ENCODE measurements around the gene ELAVL3. TPM values are rescaled to one million over a fixed set of nuclear protein-coding genes. Genes with fewer than 3 reads are reported as not detected.
A peak's percentile ranks its signal among the peaks of the same experiment; 100 is the strongest.

ELAVL3 gene
- total RNA-seq, 1 experiment from 2014 or later: not detected

DNA sequence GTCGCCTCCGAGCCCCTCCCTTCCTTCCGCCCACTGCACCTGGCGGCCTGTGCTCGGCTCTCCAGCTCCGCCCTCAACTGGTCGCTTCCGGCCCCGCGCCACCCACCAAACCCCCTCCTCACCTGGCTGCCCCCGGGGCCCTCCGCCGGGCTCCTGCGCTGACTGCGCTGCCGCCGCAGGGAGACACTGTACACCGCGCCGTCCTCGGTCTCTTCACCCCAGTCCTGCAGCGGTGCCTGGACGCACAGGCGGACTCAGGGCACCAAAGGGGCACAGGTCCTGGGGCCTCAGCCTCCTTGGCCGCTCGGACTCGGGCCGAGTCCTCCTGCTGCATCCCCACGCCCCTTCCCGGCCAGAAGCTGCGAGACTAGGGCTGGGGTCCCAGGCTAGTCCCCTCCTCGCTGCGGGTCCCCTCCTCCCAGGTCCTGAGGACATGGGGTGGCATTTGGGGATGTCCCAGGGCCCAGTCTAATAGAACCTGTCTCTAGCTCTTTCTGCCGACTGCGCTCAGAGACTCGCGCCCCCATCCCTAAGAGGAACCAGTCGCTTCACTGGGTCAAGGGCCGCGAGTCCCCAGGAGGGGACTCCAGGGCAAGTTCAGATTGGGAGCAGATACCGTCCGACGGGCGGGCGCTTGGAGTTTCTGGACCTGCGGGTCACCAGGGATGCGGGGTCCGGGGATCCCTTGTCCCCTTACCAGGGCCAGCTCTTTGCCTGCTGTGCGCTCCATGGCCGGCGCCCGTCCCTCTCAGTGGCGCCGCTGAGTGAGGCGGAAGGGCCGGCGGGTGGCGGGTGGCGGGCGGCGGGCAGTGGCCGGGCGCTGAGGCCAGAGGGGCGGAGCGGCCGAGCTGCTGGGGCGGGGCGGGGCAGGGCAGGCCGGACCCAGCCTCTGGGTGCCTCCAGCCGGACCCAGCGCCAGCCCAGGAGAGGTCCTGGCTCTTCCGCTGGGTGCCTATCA is 62.0 kb downstream of the ELAVL3 start, which contains the start of gene RGL3:
Gene RGL3, minus strand, starts transcription at position 766 of the 958 bp plus-strand sequence. Its CDS starts 36 bp downstream, at position 730.
- peaks cover 5% of the 10 kb centered on the region; the same call in 1 of the 2 replicates for H3K36me3 ChIP-seq (ENCODE audit: control insufficient read depth, insufficient read depth, low read length)
- no peaks in the 10 kb centered on the region for H3K27me3 ChIP-seq (ENCODE audit: control insufficient read depth, insufficient read depth, low read length)
- intact Hi-C loops (cut with micrococcal nuclease; ENCODE audit: unreplicated experiment) (no loop called here), in situ Hi-C loops (cut with HindIII; ENCODE audit: low pct_unique_long_range_greater_than_20kb, low sequenced_read_pairs) (no loop called here)
- no peaks in the 10 kb centered on the region for H3K4me1 ChIP-seq (ENCODE audit: control insufficient read depth, insufficient read depth, low read length)
- TF ChIP-seq TCF7L2 (IDR thresholded peaks at IDR 0.05; ENCODE audit: low read depth, low read length) (no peak), SIN3A (IDR thresholded peaks at IDR 0.05; ENCODE audit: borderline replicate concordance, insufficient read depth, low read depth, low read length) (no peak), POLR2AphosphoS5 (IDR thresholded peaks at IDR 0.05; ENCODE audit: low read depth, low read length) (no peak)
- TF ChIP-seq, protein P1, sequence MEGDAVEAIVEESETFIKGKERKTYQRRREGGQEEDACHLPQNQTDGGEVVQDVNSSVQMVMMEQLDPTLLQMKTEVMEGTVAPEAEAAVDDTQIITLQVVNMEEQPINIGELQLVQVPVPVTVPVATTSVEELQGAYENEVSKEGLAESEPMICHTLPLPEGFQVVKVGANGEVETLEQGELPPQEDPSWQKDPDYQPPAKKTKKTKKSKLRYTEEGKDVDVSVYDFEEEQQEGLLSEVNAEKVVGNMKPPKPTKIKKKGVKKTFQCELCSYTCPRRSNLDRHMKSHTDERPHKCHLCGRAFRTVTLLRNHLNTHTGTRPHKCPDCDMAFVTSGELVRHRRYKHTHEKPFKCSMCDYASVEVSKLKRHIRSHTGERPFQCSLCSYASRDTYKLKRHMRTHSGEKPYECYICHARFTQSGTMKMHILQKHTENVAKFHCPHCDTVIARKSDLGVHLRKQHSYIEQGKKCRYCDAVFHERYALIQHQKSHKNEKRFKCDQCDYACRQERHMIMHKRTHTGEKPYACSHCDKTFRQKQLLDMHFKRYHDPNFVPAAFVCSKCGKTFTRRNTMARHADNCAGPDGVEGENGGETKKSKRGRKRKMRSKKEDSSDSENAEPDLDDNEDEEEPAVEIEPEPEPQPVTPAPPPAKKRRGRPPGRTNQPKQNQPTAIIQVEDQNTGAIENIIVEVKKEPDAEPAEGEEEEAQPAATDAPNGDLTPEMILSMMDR (IDR thresholded peaks at IDR 0.05): no peak
- TF ChIP-seq, protein P2, sequence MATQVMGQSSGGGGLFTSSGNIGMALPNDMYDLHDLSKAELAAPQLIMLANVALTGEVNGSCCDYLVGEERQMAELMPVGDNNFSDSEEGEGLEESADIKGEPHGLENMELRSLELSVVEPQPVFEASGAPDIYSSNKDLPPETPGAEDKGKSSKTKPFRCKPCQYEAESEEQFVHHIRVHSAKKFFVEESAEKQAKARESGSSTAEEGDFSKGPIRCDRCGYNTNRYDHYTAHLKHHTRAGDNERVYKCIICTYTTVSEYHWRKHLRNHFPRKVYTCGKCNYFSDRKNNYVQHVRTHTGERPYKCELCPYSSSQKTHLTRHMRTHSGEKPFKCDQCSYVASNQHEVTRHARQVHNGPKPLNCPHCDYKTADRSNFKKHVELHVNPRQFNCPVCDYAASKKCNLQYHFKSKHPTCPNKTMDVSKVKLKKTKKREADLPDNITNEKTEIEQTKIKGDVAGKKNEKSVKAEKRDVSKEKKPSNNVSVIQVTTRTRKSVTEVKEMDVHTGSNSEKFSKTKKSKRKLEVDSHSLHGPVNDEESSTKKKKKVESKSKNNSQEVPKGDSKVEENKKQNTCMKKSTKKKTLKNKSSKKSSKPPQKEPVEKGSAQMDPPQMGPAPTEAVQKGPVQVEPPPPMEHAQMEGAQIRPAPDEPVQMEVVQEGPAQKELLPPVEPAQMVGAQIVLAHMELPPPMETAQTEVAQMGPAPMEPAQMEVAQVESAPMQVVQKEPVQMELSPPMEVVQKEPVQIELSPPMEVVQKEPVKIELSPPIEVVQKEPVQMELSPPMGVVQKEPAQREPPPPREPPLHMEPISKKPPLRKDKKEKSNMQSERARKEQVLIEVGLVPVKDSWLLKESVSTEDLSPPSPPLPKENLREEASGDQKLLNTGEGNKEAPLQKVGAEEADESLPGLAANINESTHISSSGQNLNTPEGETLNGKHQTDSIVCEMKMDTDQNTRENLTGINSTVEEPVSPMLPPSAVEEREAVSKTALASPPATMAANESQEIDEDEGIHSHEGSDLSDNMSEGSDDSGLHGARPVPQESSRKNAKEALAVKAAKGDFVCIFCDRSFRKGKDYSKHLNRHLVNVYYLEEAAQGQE (IDR thresholded peaks at IDR 0.05; ENCODE audit: insufficient read depth in 1 of 2, low read depth in 2 of 2, low read length in 1 of 2): no peak
- DNase-seq (ENCODE audit: low read depth, low spot score): no peak
- no peaks in the 10 kb centered on the region for H3K9me3 ChIP-seq (ENCODE audit: control insufficient read depth, insufficient read depth, low read depth, low read length)
- ChIA-PET POLR2A (no interaction called here), CTCF (interaction anchor here (0.6 to 1.3 kb wide), 2 partner anchors 26 to 36 kb away, joined by 3 to 8 read pairs; no protein-coding TSS in a partner anchor)
- peak within 1 kb of the TSS; percentile 66 to 81 for H3K4me3 ChIP-seq (ENCODE audit: low read depth in 2 of 2, low read length in 2 of 2)
- BruUV-seq (replicated peaks): no TSS peak
- peak within 1 kb of the TSS; percentile 75 for H3K27ac ChIP-seq (ENCODE audit: low read length)
- ATAC-seq: peak; percentile 89

GRCh38 chr19:11418094-11418548 is 62.7 kb downstream of the ELAVL3 start:
- ATAC-seq (no peak), DNase-seq (ENCODE audit: low read depth, low spot score) (no peak)
- H3K4me3 ChIP-seq (ENCODE audit: low read depth in 2 of 2, low read length in 2 of 2): peak overlapping the region; percentile 66 to 81
- ChIA-PET POLR2A (no interaction called here), CTCF (no interaction called here)
- peaks cover 5% of the 10 kb centered on the region; the same call in 1 of the 2 replicates for H3K36me3 ChIP-seq (ENCODE audit: control insufficient read depth, insufficient read depth, low read length)
- no peaks in the 10 kb centered on the region for H3K27me3 ChIP-seq (ENCODE audit: control insufficient read depth, insufficient read depth, low read length)
- intact Hi-C loops (cut with micrococcal nuclease; ENCODE audit: unreplicated experiment): no loop called here
- no peaks in the 10 kb centered on the region for H3K4me1 ChIP-seq (ENCODE audit: control insufficient read depth, insufficient read depth, low read length)
- no TSS peak for BruUV-seq (replicated peaks)
- H3K9me3 ChIP-seq (ENCODE audit: control insufficient read depth, insufficient read depth, low read depth, low read length): no peaks in the 10 kb centered on the region
- H3K27ac ChIP-seq (ENCODE audit: low read length): no peak overlapping the region
- TF ChIP-seq, protein P2 (IDR thresholded peaks at IDR 0.05; ENCODE audit: insufficient read depth in 1 of 2, low read depth in 2 of 2, low read length in 1 of 2): no peak
- TF ChIP-seq POLR2AphosphoS5 (IDR thresholded peaks at IDR 0.05; ENCODE audit: low read depth, low read length) (no peak), SIN3A (IDR thresholded peaks at IDR 0.05; ENCODE audit: borderline replicate concordance, insufficient read depth, low read depth, low read length) (no peak), TCF7L2 (IDR thresholded peaks at IDR 0.05; ENCODE audit: low read depth, low read length) (no peak)
- TF ChIP-seq, protein P1 (IDR thresholded peaks at IDR 0.05): no peak
- in situ Hi-C loops (cut with HindIII; ENCODE audit: low pct_unique_long_range_greater_than_20kb, low sequenced_read_pairs): no loop called here
